Measurements from ENCODE around the gene MLXIP. TPM values are rescaled to one million over a fixed set of nuclear protein-coding genes. Genes with fewer than 3 reads are reported as not detected.

Gene MLXIP
- total RNA-seq, 1 donor from 2014 or later = 63.3 TPM

DNA sequence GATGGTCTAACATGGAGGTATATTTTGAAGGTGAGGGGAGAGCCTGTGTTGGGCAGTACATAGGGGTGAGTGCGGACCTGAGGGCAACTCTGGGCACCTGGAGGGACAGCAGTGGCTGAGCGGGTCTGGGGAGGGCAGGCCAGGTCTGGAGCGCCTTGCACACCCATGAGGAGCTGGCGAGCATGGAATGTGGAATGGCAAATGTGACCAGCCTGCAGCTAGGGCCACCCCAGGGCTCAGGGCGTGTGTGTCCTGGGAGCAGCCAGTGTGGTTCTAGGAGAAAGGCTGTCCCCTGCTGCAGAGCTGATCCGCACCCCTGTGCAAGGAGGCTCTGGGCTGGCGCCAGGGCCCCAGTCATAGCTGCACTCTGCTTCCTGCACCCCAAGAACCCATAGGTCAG lies 32.4 kb upstream of the MLXIP start:
- DNase-seq (ENCODE audit: low spot score) = no peak
- TF ChIP-seq, protein P1, sequence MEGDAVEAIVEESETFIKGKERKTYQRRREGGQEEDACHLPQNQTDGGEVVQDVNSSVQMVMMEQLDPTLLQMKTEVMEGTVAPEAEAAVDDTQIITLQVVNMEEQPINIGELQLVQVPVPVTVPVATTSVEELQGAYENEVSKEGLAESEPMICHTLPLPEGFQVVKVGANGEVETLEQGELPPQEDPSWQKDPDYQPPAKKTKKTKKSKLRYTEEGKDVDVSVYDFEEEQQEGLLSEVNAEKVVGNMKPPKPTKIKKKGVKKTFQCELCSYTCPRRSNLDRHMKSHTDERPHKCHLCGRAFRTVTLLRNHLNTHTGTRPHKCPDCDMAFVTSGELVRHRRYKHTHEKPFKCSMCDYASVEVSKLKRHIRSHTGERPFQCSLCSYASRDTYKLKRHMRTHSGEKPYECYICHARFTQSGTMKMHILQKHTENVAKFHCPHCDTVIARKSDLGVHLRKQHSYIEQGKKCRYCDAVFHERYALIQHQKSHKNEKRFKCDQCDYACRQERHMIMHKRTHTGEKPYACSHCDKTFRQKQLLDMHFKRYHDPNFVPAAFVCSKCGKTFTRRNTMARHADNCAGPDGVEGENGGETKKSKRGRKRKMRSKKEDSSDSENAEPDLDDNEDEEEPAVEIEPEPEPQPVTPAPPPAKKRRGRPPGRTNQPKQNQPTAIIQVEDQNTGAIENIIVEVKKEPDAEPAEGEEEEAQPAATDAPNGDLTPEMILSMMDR (IDR thresholded peaks at IDR 0.05; ENCODE audit: unreplicated experiment) = no peak
- Mint-ChIP-seq H3K27ac (ENCODE audit: unreplicated experiment) (no peak overlapping the region), H3K27me3 (ENCODE audit: unreplicated experiment) (peaks cover 7% of the 10 kb centered on the region), H3K4me3 (ENCODE audit: unreplicated experiment) (peak overlapping the region; percentile 59), H3K4me1 (ENCODE audit: unreplicated experiment) (no peaks in the 10 kb centered on the region), H3K36me3 (ENCODE audit: low read depth, unreplicated experiment) (peaks cover 19% of the 10 kb centered on the region), H3K9me3 (ENCODE audit: unreplicated experiment) (no peaks in the 10 kb centered on the region)

DNA sequence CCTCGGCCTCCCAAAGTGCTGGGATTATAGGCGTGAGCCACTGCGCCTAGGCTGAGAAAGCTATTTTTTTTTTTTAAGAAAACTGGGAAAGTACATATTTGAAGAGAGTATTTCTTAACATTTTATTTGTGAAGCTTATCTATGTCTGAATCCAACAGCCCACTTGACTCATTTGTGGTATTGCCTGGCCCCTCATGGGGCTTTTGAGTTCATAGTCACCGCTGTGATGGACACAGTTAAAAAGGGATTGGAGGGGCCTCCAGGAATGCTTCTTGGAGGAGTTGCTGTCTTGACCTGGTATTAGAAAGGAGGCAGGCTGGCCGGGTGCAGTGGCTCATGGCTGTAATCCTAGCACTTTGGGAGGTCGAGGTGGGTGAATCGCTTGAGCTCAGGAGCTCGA lies 30.4 kb upstream of the MLXIP start:
- TF ChIP-seq, protein P1 (IDR thresholded peaks at IDR 0.05; ENCODE audit: unreplicated experiment) = no peak
- DNase-seq (ENCODE audit: low spot score) = no peak
- H3K4me3 Mint-ChIP-seq (ENCODE audit: unreplicated experiment) = no peak overlapping the region
- no peaks in the 10 kb centered on the region for H3K4me1 Mint-ChIP-seq (ENCODE audit: unreplicated experiment)
- no peaks in the 10 kb centered on the region for H3K9me3 Mint-ChIP-seq (ENCODE audit: unreplicated experiment)
- H3K27ac Mint-ChIP-seq (ENCODE audit: unreplicated experiment) = no peak overlapping the region
- peaks cover 19% of the 10 kb centered on the region for H3K36me3 Mint-ChIP-seq (ENCODE audit: low read depth, unreplicated experiment)
- H3K27me3 Mint-ChIP-seq (ENCODE audit: unreplicated experiment) = peaks cover 7% of the 10 kb centered on the region

DNA sequence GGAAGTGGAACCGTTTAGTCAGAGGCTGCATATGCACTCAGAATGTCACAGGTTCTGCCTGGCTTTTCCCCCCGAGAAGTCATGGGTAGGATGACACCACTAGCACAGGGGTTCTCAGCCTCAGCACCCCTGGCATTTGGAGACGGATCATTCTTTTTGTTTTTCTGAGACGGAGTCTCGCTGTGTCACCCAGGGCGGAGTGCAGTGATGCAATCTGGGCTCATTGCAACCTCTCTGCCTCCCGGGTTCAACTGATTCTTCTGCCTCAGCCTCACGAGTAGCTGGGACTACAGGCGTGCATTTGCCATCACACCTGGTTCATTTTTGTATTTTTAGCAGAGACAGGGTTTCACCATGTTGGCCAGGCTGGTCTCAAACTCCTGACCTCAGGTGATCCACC lies 28.7 kb upstream of the MLXIP start:
- H3K4me3 Mint-ChIP-seq (ENCODE audit: unreplicated experiment) = no peak overlapping the region
- peaks cover 12% of the 10 kb centered on the region for H3K36me3 Mint-ChIP-seq (ENCODE audit: low read depth, unreplicated experiment)
- TF ChIP-seq, protein P1 (IDR thresholded peaks at IDR 0.05; ENCODE audit: unreplicated experiment) = no peak
- H3K4me1 Mint-ChIP-seq (ENCODE audit: unreplicated experiment) = no peaks in the 10 kb centered on the region
- H3K27me3 Mint-ChIP-seq (ENCODE audit: unreplicated experiment) = peaks cover 10% of the 10 kb centered on the region
- H3K27ac Mint-ChIP-seq (ENCODE audit: unreplicated experiment) = no peak overlapping the region
- no peak for DNase-seq (ENCODE audit: low spot score)
- H3K9me3 Mint-ChIP-seq (ENCODE audit: unreplicated experiment) = no peaks in the 10 kb centered on the region

DNA sequence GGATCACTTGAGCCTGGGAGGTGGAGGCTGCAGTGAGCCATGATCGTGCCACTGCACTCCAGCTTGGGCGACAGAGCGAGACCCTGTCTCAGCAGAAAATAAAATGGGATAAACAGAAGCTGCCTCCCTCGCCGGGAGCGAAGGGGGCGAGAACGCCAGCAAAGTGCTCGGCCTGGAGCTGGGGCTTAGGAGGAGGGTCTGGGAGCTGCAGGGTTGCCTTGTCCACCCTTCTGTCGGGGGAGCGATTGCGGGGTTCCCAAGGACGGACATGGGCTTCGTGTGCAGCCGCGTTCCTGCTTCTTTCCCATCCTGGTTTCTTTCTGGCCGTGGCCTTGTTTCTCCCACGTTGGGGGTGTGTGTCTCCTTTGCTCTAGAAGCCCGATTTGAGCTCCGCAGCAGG lies 27.9 kb upstream of the MLXIP start:
- H3K4me1 Mint-ChIP-seq (ENCODE audit: unreplicated experiment) = no peaks in the 10 kb centered on the region
- no peak overlapping the region for H3K4me3 Mint-ChIP-seq (ENCODE audit: unreplicated experiment)
- H3K27me3 Mint-ChIP-seq (ENCODE audit: unreplicated experiment) = peaks cover 10% of the 10 kb centered on the region
- TF ChIP-seq, protein P1 (IDR thresholded peaks at IDR 0.05; ENCODE audit: unreplicated experiment) = no peak
- peaks cover 5% of the 10 kb centered on the region for H3K36me3 Mint-ChIP-seq (ENCODE audit: low read depth, unreplicated experiment)
- no peak overlapping the region for H3K27ac Mint-ChIP-seq (ENCODE audit: unreplicated experiment)
- DNase-seq (ENCODE audit: low spot score) = no peak
- no peaks in the 10 kb centered on the region for H3K9me3 Mint-ChIP-seq (ENCODE audit: unreplicated experiment)

DNA sequence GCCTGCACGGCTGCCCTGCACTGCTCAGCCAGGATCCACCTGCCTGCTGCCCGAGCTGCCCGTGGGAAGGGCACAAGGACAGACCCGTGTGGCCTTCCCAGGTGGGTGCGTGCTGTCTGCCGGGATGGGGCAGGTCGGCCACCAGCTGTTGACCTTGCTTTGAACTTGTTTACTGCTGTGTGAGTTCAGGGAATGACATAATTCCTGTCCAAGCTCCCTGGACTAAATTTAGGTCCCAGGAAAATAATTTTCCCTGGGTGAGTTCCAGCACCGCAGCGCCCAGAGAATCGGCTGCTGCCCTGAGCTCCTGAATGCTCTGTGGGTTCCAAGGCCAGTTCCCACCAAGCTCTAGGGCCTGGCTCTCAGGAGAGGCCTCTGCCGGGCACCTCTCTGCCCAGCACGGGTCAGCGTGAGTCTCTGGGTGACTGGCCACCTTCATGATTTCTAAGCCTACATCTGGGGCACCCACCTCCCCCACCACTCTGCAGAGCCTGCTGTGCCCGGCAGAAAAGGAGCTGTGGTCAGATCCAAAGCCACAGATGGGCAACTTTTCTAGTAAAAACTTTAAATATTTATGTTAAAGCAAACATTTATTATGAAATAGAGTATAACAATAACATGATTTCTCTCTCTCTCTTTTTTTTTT lies 27.2 kb upstream of the MLXIP start:
- Mint-ChIP-seq H3K9me3 (ENCODE audit: unreplicated experiment) (no peaks in the 10 kb centered on the region), H3K27ac (ENCODE audit: unreplicated experiment) (no peak overlapping the region), H3K36me3 (ENCODE audit: low read depth, unreplicated experiment) (no peaks in the 10 kb centered on the region), H3K4me1 (ENCODE audit: unreplicated experiment) (no peaks in the 10 kb centered on the region), H3K4me3 (ENCODE audit: unreplicated experiment) (no peak overlapping the region), H3K27me3 (ENCODE audit: unreplicated experiment) (peaks cover 8% of the 10 kb centered on the region)
- TF ChIP-seq, protein P1 (IDR thresholded peaks at IDR 0.05; ENCODE audit: unreplicated experiment) = no peak
- no peak for DNase-seq (ENCODE audit: low spot score)
